GM13976 (cell line): Measurements from ENCODE around the gene FTSJ3.
"Not testable (repeated sequence)": the region's sequence is repeated elsewhere in the genome, so short reads cannot be mapped to it uniquely, and the experiment has no call there.

Experiments
- DNase-seq: peaks from one replicate; pipeline ENCODE4 v3.0.0; 2012; ENCODE audit warnings: low spot score
- in situ Hi-C: fragments of 300-500 bp; cut with MboI; formaldehyde crosslinking; loops from one replicate; pipeline ENCODE4 v1.12.0; 2022; ENCODE audit warnings: low sequenced_read_pairs, mixed read lengths, inconsistent platforms; ENCODE audit not compliant: unreplicated experiment
- TF ChIP-seq, protein P1 (sequence below): IDR thresholded peaks from 2 replicates; pipeline ENCODE4 v1.5.1; 2012; ENCODE audit warnings: borderline replicate concordance, mild to moderate bottlenecking; ENCODE audit not compliant: insufficient read depth; ENCODE audit errors: extremely low read depth, missing control alignments, control extremely low read depth

The FTSJ3 gene

GRCh38 chr17:63845509-63845908 lies 18.0 kb upstream of the FTSJ3 start:
- TF ChIP-seq, protein P1, sequence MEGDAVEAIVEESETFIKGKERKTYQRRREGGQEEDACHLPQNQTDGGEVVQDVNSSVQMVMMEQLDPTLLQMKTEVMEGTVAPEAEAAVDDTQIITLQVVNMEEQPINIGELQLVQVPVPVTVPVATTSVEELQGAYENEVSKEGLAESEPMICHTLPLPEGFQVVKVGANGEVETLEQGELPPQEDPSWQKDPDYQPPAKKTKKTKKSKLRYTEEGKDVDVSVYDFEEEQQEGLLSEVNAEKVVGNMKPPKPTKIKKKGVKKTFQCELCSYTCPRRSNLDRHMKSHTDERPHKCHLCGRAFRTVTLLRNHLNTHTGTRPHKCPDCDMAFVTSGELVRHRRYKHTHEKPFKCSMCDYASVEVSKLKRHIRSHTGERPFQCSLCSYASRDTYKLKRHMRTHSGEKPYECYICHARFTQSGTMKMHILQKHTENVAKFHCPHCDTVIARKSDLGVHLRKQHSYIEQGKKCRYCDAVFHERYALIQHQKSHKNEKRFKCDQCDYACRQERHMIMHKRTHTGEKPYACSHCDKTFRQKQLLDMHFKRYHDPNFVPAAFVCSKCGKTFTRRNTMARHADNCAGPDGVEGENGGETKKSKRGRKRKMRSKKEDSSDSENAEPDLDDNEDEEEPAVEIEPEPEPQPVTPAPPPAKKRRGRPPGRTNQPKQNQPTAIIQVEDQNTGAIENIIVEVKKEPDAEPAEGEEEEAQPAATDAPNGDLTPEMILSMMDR: no peak
- in situ Hi-C loops: no loop called here
- no peak for DNase-seq

DNA sequence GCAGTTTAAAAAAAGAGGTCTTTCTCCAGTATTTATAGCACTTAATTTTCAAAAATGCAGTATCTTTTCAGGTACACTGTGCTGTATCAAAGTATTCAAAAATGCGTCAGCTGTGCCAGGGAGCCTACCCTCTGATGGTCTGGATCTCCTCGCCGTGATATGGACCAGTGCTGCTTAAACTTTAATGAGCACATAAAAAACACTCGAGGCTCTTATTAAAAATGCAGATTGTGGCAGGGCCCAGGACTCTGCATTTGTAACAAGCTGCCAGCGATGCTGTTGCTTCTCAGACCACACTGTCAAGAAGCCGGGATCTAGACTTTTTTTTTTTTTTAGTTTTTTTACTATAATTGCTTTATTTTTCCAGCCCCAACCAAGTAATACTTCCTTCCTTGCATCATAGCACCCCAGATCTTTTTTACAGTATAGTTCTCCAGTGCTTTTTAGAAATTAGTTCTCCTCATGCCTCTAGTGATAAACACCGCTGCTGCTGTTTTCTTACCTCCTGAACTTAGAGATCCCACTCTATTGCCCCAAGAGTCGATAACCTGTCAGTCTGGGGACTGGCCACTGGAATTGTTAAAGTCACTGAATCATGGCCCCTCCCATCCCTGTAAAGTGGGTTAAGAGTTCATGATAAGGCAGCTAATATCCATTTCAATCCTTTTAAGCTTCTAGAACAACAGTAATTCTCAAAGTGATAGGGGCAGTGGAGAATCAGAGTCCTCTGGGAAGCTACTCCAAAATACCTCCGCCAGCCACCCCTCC lies 16.6 kb upstream of the FTSJ3 start:
- DNase-seq: no peak
- in situ Hi-C loops: no loop called here
- TF ChIP-seq, protein P1: no peak

DNA sequence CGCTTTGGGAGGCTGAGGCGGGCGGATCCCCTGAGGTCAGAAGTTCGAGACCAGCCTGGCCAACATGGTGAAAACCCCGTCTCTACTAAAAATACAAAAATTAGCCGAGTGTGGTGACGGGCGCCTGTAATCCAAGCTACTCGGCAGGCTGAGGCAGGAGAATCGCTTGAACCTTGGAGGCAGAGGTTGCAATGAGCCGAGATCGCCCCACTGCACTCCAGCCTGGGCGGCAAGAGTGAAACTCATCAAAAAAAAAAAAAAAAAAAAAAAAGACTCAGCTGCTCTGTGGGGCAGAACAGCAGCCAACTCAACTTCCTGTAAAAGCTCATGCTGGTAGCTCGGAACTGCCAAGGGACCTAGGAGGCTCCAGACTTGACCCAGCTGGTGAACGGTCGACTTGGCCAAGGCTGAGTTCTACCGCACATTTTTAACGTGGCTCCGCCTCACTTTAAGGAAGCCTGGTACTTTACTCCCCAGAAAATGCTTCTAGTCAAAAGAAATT lies 16.0 kb upstream of the FTSJ3 start:
- in situ Hi-C loops: not testable (repeated sequence)
- peak; percentile 53 for DNase-seq

- in situ Hi-C loops: no loop called here
- TF ChIP-seq, protein P1: no peak
- peak; percentile 98 for DNase-seq
Measured at GRCh38 chr17:63842540-63843386, 15.3 kb upstream of the FTSJ3 start, which contains the start of gene SMARCD2. Gene SMARCD2, minus strand, starts transcription at chr17:63842685. Its CDS starts 11 bp downstream, at chr17:63842674.

DNA sequence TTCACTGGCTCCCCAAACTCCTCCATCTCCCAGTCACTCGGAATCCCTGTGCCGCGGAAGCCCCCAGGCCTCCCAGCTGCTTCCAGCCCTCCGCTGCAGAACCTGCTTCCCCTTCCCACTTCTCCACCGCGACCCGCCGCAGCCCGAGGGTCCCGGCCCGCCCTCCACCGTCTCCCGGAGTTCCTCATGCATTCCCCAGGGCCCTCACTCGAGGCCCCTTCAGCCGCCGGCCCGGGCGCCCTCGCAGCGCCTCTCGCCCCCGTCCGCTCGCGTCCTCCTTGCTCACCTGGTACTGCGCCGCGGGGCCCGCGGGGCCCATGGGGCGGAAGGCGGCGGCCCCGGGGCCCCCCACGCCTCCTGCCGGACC lies 14.7 kb upstream of the FTSJ3 start:
- DNase-seq: no peak
- TF ChIP-seq, protein P1: no peak
- in situ Hi-C loops: no loop called here

DNA sequence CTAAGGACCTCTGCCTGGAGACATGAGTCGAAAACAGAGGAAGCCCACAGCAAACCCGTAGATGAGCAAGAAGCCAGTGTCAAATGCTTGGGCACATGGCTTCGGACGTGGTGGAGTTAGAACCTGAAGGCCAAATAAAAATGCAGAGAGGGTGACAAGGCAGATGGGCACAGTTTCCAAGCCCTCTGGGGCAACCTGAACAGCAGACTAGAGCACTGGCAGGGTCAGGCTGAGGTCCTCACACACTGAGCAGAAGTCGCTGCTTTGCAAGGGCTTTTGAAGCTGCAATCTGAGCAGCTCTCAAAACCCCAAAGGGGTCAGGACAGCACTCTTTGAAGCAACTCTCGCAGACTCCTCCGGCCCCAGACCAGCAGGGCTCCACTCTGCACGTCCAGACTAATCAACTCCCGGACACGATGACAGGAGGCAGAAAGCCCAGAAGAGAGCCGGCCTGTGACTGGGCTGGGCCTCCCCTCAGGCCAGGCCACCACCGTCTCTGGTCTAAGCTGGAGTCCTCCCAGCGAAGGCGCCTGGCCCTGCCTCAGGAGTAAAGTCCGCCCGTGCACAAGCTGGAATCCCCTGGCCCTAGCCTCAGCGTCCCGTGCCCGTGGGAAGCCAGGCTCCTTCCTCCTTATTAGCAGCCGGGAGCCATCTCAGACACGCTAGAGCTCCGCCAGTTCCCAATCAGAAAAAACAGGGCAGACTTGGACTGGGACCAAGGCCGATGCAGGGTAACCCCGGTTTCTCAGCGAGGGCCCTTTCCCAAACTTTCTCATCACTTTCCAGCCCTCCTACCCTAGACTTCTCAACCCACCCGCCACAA lies 14.1 kb upstream of the FTSJ3 start:
- TF ChIP-seq, protein P1: no peak
- DNase-seq: peak; percentile 39
- in situ Hi-C loops: no loop called here
